ENCODE results near the gene ORC5. TPM values are rescaled to one million over a fixed set of nuclear protein-coding genes. Genes with fewer than 3 reads are reported as not detected.

ORC5 gene
- polyA plus RNA-seq, 2 of the 4 experiments (the other 2 are of a cell fraction) = 17.8 to 28.4 TPM

DNA sequence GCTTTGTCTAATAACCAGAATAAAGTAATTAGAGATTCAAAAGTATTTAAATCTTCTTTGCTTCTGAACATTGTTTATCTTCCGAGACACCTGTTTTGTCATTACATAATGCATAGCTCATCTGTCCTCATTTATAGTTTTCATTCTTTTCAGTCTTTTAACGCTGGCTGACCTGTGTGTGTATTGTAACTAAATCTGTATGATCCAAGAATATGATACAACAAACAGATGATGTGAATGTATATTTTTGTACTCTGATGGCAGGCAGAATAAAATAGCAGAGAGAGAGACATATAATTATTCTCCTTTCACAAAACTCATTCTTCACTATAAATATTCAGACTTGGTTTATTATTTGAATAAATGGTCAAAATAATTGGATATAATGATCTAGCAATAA lies 80.6 kb downstream of the ORC5 start:
- FAIRE-seq (no peak), DNase-seq (ENCODE audit: low read depth in 1 of 2, low spot score in 1 of 2) (no peak), ATAC-seq (no peak)
- Histone ChIP-seq H3K4me1 (no peaks in the 10 kb centered on the region), H3K9me3 (no peaks in the 10 kb centered on the region), H3K4me3 (no peak overlapping the region), H3K27ac (no peak overlapping the region), H3K4me2 (no peak overlapping the region)
- WGBS (ENCODE audit: missing lambda C conversion rate) = 94% methylated on average over 2 of the region's 2 CpGs
- CTCF ChIA-PET = no interaction called here
- POLR2A ChIA-PET = no interaction called here
- TF ChIP-seq RAD21 (conservative IDR thresholded peaks at IDR 0.05 in 1 of 2, IDR thresholded peaks at IDR 0.05 in 1 of 2) (no peak), MAZ (IDR thresholded peaks at IDR 0.05; ENCODE audit: borderline replicate concordance, low read depth, low read length) (no peak), TFCP2L1 (CRISPR knock-in tag; IDR thresholded peaks at IDR 0.05) (no peak), FOSB (CRISPR knock-in tag; IDR thresholded peaks at IDR 0.05) (no peak), HOXA7 (CRISPR knock-in tag; IDR thresholded peaks at IDR 0.05) (no peak), NPAS2 (CRISPR knock-in tag; IDR thresholded peaks at IDR 0.05; ENCODE audit: borderline replicate concordance) (no peak), EP300 (IDR thresholded peaks at IDR 0.05) (no peak), CEBPB (IDR thresholded peaks at IDR 0.05) (no peak), EHMT2 (IDR thresholded peaks at IDR 0.05; ENCODE audit: low read depth) (no peak), ZFP36 (IDR thresholded peaks at IDR 0.05; ENCODE audit: borderline replicate concordance, partially characterized antibody) (no peak), GATA3 (IDR thresholded peaks at IDR 0.05; ENCODE audit: borderline replicate concordance) (no peak)
- TF ChIP-seq, protein P1, sequence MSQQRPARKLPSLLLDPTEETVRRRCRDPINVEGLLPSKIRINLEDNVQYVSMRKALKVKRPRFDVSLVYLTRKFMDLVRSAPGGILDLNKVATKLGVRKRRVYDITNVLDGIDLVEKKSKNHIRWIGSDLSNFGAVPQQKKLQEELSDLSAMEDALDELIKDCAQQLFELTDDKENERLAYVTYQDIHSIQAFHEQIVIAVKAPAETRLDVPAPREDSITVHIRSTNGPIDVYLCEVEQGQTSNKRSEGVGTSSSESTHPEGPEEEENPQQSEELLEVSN (IDR thresholded peaks at IDR 0.05; ENCODE audit: borderline replicate concordance, low read depth) = no peak
- TF ChIP-seq, protein P2, sequence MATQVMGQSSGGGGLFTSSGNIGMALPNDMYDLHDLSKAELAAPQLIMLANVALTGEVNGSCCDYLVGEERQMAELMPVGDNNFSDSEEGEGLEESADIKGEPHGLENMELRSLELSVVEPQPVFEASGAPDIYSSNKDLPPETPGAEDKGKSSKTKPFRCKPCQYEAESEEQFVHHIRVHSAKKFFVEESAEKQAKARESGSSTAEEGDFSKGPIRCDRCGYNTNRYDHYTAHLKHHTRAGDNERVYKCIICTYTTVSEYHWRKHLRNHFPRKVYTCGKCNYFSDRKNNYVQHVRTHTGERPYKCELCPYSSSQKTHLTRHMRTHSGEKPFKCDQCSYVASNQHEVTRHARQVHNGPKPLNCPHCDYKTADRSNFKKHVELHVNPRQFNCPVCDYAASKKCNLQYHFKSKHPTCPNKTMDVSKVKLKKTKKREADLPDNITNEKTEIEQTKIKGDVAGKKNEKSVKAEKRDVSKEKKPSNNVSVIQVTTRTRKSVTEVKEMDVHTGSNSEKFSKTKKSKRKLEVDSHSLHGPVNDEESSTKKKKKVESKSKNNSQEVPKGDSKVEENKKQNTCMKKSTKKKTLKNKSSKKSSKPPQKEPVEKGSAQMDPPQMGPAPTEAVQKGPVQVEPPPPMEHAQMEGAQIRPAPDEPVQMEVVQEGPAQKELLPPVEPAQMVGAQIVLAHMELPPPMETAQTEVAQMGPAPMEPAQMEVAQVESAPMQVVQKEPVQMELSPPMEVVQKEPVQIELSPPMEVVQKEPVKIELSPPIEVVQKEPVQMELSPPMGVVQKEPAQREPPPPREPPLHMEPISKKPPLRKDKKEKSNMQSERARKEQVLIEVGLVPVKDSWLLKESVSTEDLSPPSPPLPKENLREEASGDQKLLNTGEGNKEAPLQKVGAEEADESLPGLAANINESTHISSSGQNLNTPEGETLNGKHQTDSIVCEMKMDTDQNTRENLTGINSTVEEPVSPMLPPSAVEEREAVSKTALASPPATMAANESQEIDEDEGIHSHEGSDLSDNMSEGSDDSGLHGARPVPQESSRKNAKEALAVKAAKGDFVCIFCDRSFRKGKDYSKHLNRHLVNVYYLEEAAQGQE (IDR thresholded peaks at IDR 0.05) = no peak

DNA sequence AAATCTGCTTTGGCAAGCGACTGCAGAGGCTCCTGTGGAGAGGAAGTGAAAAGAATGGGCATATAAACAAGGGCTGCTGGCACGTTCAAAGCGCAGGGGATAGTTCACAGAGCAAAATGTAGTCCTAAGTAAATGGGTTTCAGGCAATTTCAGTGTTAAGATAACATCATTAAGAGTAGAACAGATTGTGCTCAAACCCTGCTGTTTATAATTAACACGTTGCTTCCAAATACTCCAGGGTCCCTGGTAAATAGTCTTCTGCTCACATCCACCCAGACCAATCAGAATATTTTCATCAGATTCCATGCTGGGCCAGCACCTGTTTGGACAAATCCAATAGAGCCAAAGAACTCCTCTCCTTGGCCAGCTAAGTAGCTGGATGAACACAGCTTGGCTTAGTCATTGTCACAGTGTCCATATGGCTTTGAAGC lies 81.4 kb downstream of the ORC5 start:
- no peaks in the 10 kb centered on the region for H3K9me3 ChIP-seq
- no peak overlapping the region for H3K4me2 ChIP-seq
- POLR2A ChIA-PET = no interaction called here
- H3K4me1 ChIP-seq = no peaks in the 10 kb centered on the region
- DNase-seq (ENCODE audit: low read depth in 1 of 2, low spot score in 1 of 2) = no peak
- 94% methylated on average over 4 of the region's 4 CpGs for WGBS (ENCODE audit: missing lambda C conversion rate)
- H3K4me3 ChIP-seq = no peak overlapping the region
- TF ChIP-seq MAZ (IDR thresholded peaks at IDR 0.05; ENCODE audit: borderline replicate concordance, low read depth, low read length) (no peak), RAD21 (conservative IDR thresholded peaks at IDR 0.05 in 1 of 2, IDR thresholded peaks at IDR 0.05 in 1 of 2) (no peak), ZFP36 (IDR thresholded peaks at IDR 0.05; ENCODE audit: borderline replicate concordance, partially characterized antibody) (no peak), MAFK (IDR thresholded peaks at IDR 0.05; ENCODE audit: partially characterized antibody) (no peak), HEYL (CRISPR knock-in tag; IDR thresholded peaks at IDR 0.05) (no peak), TP53 (CRISPR knock-in tag; IDR thresholded peaks at IDR 0.05) (no peak), EHF (CRISPR knock-in tag; IDR thresholded peaks at IDR 0.05) (no peak), PHF8 (IDR thresholded peaks at IDR 0.05; ENCODE audit: borderline replicate concordance, low read depth) (no peak), NPAS2 (CRISPR knock-in tag; IDR thresholded peaks at IDR 0.05; ENCODE audit: borderline replicate concordance) (no peak), POLR2A (IDR thresholded peaks at IDR 0.05; ENCODE audit: low read length) (no peak), CHD4 (IDR thresholded peaks at IDR 0.05; ENCODE audit: borderline replicate concordance) (no peak), CEBPB (IDR thresholded peaks at IDR 0.05) (no peak), ESRRA (IDR thresholded peaks at IDR 0.05; ENCODE audit: borderline replicate concordance, low read length) (no peak), JUN (IDR thresholded peaks at IDR 0.05) (no peak)
- TF ChIP-seq, protein P3, sequence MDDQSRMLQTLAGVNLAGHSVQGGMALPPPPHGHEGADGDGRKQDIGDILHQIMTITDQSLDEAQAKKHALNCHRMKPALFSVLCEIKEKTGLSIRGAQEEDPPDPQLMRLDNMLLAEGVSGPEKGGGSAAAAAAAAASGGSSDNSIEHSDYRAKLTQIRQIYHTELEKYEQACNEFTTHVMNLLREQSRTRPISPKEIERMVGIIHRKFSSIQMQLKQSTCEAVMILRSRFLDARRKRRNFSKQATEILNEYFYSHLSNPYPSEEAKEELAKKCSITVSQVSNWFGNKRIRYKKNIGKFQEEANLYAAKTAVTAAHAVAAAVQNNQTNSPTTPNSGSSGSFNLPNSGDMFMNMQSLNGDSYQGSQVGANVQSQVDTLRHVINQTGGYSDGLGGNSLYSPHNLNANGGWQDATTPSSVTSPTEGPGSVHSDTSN (IDR thresholded peaks at IDR 0.05) = no peak
- TF ChIP-seq, protein P4, sequence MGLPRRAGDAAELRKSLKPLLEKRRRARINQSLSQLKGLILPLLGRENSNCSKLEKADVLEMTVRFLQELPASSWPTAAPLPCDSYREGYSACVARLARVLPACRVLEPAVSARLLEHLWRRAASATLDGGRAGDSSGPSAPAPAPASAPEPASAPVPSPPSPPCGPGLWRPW (IDR thresholded peaks at IDR 0.05) = no peak
- TF ChIP-seq, protein P5, sequence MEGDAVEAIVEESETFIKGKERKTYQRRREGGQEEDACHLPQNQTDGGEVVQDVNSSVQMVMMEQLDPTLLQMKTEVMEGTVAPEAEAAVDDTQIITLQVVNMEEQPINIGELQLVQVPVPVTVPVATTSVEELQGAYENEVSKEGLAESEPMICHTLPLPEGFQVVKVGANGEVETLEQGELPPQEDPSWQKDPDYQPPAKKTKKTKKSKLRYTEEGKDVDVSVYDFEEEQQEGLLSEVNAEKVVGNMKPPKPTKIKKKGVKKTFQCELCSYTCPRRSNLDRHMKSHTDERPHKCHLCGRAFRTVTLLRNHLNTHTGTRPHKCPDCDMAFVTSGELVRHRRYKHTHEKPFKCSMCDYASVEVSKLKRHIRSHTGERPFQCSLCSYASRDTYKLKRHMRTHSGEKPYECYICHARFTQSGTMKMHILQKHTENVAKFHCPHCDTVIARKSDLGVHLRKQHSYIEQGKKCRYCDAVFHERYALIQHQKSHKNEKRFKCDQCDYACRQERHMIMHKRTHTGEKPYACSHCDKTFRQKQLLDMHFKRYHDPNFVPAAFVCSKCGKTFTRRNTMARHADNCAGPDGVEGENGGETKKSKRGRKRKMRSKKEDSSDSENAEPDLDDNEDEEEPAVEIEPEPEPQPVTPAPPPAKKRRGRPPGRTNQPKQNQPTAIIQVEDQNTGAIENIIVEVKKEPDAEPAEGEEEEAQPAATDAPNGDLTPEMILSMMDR (IDR thresholded peaks at IDR 0.05) = no peak
- TF ChIP-seq, protein P6, sequence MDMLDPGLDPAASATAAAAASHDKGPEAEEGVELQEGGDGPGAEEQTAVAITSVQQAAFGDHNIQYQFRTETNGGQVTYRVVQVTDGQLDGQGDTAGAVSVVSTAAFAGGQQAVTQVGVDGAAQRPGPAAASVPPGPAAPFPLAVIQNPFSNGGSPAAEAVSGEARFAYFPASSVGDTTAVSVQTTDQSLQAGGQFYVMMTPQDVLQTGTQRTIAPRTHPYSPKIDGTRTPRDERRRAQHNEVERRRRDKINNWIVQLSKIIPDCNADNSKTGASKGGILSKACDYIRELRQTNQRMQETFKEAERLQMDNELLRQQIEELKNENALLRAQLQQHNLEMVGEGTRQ (IDR thresholded peaks at IDR 0.05) = no peak
- CTCF ChIA-PET = no interaction called here
- no peak for FAIRE-seq
- H3K27ac ChIP-seq = no peak overlapping the region
- no peak for ATAC-seq
